HCT116 (cell line): ENCODE measurements around the gene ATF6B. TPM values are rescaled to one million over a fixed set of nuclear protein-coding genes. Genes with fewer than 3 reads are reported as not detected.

ENCODE experiments used
- ATAC-seq: fragments of 200-7000 bp; cut with Tn5 transposase; 2 replicates; pipeline ENCODE4 v1.9.1; 2020; ENCODE audit warnings: mild to moderate bottlenecking, moderate library complexity
- BruUV-seq: library from RNA; stranded (reverse); fragments of 400-500 nt; replicated peaks from 2 replicates; lab custom pipeline; 2021; lab: Mats Ljungman, UMichigan
- CTCF ChIA-PET: fragments of 300-600 bp; sonication (Branson Sonifier 250); formaldehyde crosslinking; loops from one replicate; lab custom pipeline; 2021; ENCODE audit warnings: antibody characterized with exemption; lab: Charles Lee
- POLR2A ChIA-PET: fragments of 300-600, 350-600 bp; sonication (Branson Sonifier 250); formaldehyde crosslinking; loops from one replicate; lab custom pipeline; 2021; ENCODE audit warnings: antibody characterized with exemption; lab: Charles Lee
- RAD21 ChIA-PET, 2 experiments: fragments of 300-600 bp; sonication (Branson Sonifier 250); formaldehyde crosslinking; loops; one replicate each; lab custom pipeline; 2023; ENCODE audit warnings: low total read pairs in 2 of 2; ENCODE audit not compliant: uncharacterized antibody in 2 of 2, unreplicated experiment in 2 of 2, low non-redundant PET in 1 of 2; lab: Charles Lee
- DNase-seq: peaks from one replicate; pipeline ENCODE4 v3.0.0-alpha.2; 2010; ENCODE audit warnings: low read depth, low spot score
- H2AFZ ChIP-seq: fragments of 200-600 bp; shearing (Covaris generic), sonication (generic); 2 replicates; pipeline ENCODE4 v1.6.1; 2017; ENCODE audit warnings: low read depth, mixed run types, mixed read lengths, antibody characterized with exemption, low read length; ENCODE audit not compliant: poor library complexity, severe bottlenecking
- H3K27ac ChIP-seq: 2 replicates; pipeline ENCODE4 v1.5.1; 2012; ENCODE audit warnings: low read depth, low read length
- H3K27me3 ChIP-seq: fragments of 200-600 bp; sonication (generic); 2 replicates; pipeline ENCODE4 v1.6.1; 2016; ENCODE audit warnings: mixed run types, low read length, mixed read lengths; ENCODE audit not compliant: insufficient read depth
- H3K36me3 ChIP-seq, 2 experiments: fragments of 200-500 bp in 1 of 2; fragments of 200-600 bp in 1 of 2; sonication (Bioruptor generic) in 1 of 2; sonication (generic) in 1 of 2; 2 replicates each; pipeline versions ENCODE4 v1.5.1 to v1.6.1; 2014 to 2016; ENCODE audit warnings: low read length in 2 of 2, inconsistent platforms in 1 of 2, mixed read lengths in 1 of 2, mixed run types in 1 of 2; ENCODE audit not compliant: insufficient read depth in 2 of 2, control insufficient read depth in 1 of 2
- H3K4me1 ChIP-seq, 2 experiments: fragments of 200-600 bp in 1 of 2; sonication (generic) in 1 of 2; 2 replicates each; pipeline versions ENCODE4 v1.5.1 to v1.6.1; 2012 to 2017; ENCODE audit warnings: low read length in 2 of 2, inconsistent platforms in 1 of 2, mild to moderate bottlenecking in 1 of 2, mixed read lengths in 1 of 2, mixed run types in 1 of 2, moderate library complexity in 1 of 2; ENCODE audit not compliant: insufficient read depth in 2 of 2, control insufficient read depth in 1 of 2
- H3K4me2 ChIP-seq: fragments of 200-600 bp; sonication (generic); 2 replicates; pipeline ENCODE4 v1.6.1; 2017; ENCODE audit warnings: mixed run types, low read length, mixed read lengths
- H3K4me3 ChIP-seq, 2 experiments: fragments of 200-600 bp in 1 of 2; sonication (generic) in 1 of 2; replicated peaks in 1 of 2; 2 replicates each; pipeline ENCODE4 v1.5.1; 2011 to 2016; ENCODE audit warnings: low read length in 2 of 2, control low read depth in 1 of 2, low read depth in 1 of 2, mild to moderate bottlenecking in 1 of 2, mixed read lengths in 1 of 2, mixed run types in 1 of 2
- H3K79me2 ChIP-seq: fragments of 200-600 bp; sonication (generic); 2 replicates; pipeline ENCODE4 v1.6.1; 2017; ENCODE audit warnings: mild to moderate bottlenecking, mixed run types, low read length, moderate library complexity, mixed read lengths; ENCODE audit not compliant: insufficient read depth
- H3K9ac ChIP-seq: fragments of 200-600 bp; sonication (generic); 2 replicates; pipeline ENCODE4 v1.6.1; 2016; ENCODE audit warnings: low read length, mixed read lengths
- H3K9me2 ChIP-seq: fragments of 200-600 bp; sonication (generic), shearing (Covaris generic); 2 replicates; pipeline ENCODE4 v1.6.1; 2017; ENCODE audit warnings: mixed run types, mild to moderate bottlenecking, moderate library complexity; ENCODE audit not compliant: insufficient read depth
- H3K9me3 ChIP-seq, 2 experiments: fragments of 200-500 bp in 1 of 2; fragments of 200-600 bp in 1 of 2; sonication (Bioruptor generic) in 1 of 2; sonication (generic) in 1 of 2; 2 replicates each; pipeline ENCODE4 v1.6.1; 2014 to 2017; ENCODE audit warnings: low read length in 2 of 2, mixed read lengths in 2 of 2, inconsistent platforms in 1 of 2, low read depth in 1 of 2, mild to moderate bottlenecking in 1 of 2, mixed run types in 1 of 2, moderate library complexity in 1 of 2; ENCODE audit not compliant: control insufficient read depth in 1 of 2, insufficient read depth in 1 of 2
- H4K20me1 ChIP-seq: fragments of 200-600 bp; sonication (generic), shearing (Covaris generic); 2 replicates; pipeline ENCODE4 v1.6.1; 2017; ENCODE audit warnings: mixed run types, mild to moderate bottlenecking, moderate library complexity; ENCODE audit not compliant: insufficient read depth
- CBX3 ChIP-seq: IDR thresholded peaks from 2 replicates; pipeline ENCODE4 v1.6.1; 2012; ENCODE audit warnings: low read depth
- CEBPB ChIP-seq: IDR thresholded peaks from 2 replicates; pipeline ENCODE4 v1.6.1; 2012; ENCODE audit warnings: low read depth
- EZH2 ChIP-seq: fragments of 200-600 bp; sonication (generic); IDR thresholded peaks from 2 replicates; pipeline ENCODE4 v1.6.1; 2017; ENCODE audit warnings: antibody characterized with exemption, mixed run types
- EZH2phosphoT487 ChIP-seq: fragments of 200-600 bp; IDR thresholded peaks from 2 replicates; pipeline ENCODE4 v1.6.1; 2018; ENCODE audit warnings: antibody characterized with exemption, borderline replicate concordance
- FOSL1 ChIP-seq: IDR thresholded peaks from 2 replicates; pipeline ENCODE4 v1.6.1; 2012; ENCODE audit warnings: low read depth
- JUND ChIP-seq: IDR thresholded peaks from 2 replicates; pipeline ENCODE4 v1.6.1; 2012
- POLR2A ChIP-seq: IDR thresholded peaks from 2 replicates; pipeline ENCODE4 v1.7.0; 2011; ENCODE audit warnings: borderline replicate concordance; ENCODE audit not compliant: insufficient read depth, insufficient read length; ENCODE audit errors: extremely low read depth
- TCF7L2 ChIP-seq: IDR thresholded peaks from 2 replicates; pipeline ENCODE4 v1.7.0; 2011; ENCODE audit warnings: borderline replicate concordance, inconsistent platforms; ENCODE audit not compliant: insufficient read depth, insufficient read length; ENCODE audit errors: extremely low read depth
- ZFX ChIP-seq: fragments of 450-650 bp; IDR thresholded peaks from 2 replicates; pipeline ENCODE4 v1.6.1; 2017
- intact Hi-C: fragments of 100-400 bp; cut with micrococcal nuclease; formaldehyde crosslinking; loops from 2 replicates; pipeline ENCODE4 v1.10.0; 2022
- total RNA-seq: library from RNA; stranded (reverse); gene quantifications from one replicate; pipeline ENCODE4 v1.2.1, GENCODE V29; 2021; ENCODE audit not compliant: unreplicated experiment

Gene ATF6B
- total RNA-seq, 1 experiment from 2014 or later = 63.9 TPM

- CTCF ChIA-PET = no interaction called here
- intact Hi-C loops = no loop called here
- Histone ChIP-seq H4K20me1 (no peaks in the 10 kb centered on the region), H3K36me3 (peaks cover 15 to 17% of the 10 kb centered on the region in 2 experiments; a peak in 3 of 4 replicates), H3K4me1 (peaks cover 5 to 14% of the 10 kb centered on the region in 2 experiments), H3K9ac (no peak overlapping the region), H3K27ac (no peak overlapping the region), H3K4me3 (no peak overlapping the region), H3K79me2 (peaks cover 16% of the 10 kb centered on the region), H2AFZ (no peak overlapping the region), H3K4me2 (no peak overlapping the region), H3K9me3 (no peaks in the 10 kb centered on the region), H3K27me3 (no peaks in the 10 kb centered on the region), H3K9me2 (no peaks in the 10 kb centered on the region)
- BruUV-seq = no TSS peak
- TF ChIP-seq JUND (no peak), EZH2phosphoT487 (no peak), ZFX (no peak), TCF7L2 (no peak), FOSL1 (no peak), CEBPB (no peak)
- POLR2A ChIA-PET = no interaction called here
- no peak for DNase-seq
- RAD21 ChIA-PET = no interaction called here
- ATAC-seq = no peak
These were observed 30.0 kb upstream of the ATF6B start for GRCh38 chr6:32158052-32158451.

- POLR2A ChIA-PET = no interaction called here
- intact Hi-C loops = no loop called here
- H3K9ac ChIP-seq = no peak overlapping the region
- TF ChIP-seq FOSL1 = no peak
- TF ChIP-seq CBX3 = no peak
- TF ChIP-seq EZH2 = no peak
- no peak for TF ChIP-seq POLR2A
- no peak for TF ChIP-seq CEBPB
- no peak for TF ChIP-seq TCF7L2
- TF ChIP-seq EZH2phosphoT487 = no peak
- BruUV-seq = no TSS peak
- H3K79me2 ChIP-seq = peaks cover 16% of the 10 kb centered on the region
- RAD21 ChIA-PET = no interaction called here
- H3K4me3 ChIP-seq = no peak overlapping the region
- H3K4me1 ChIP-seq = peaks cover 12 to 25% of the 10 kb centered on the region in 2 experiments
- no peaks in the 10 kb centered on the region for H3K9me2 ChIP-seq
- ATAC-seq (no peak), DNase-seq (no peak)
- H3K9me3 ChIP-seq = no peaks in the 10 kb centered on the region
- H3K36me3 ChIP-seq = peaks cover 15 to 17% of the 10 kb centered on the region in 2 experiments; a peak in 3 of 4 replicates
- no peak overlapping the region for H2AFZ ChIP-seq
- no peak overlapping the region for H3K4me2 ChIP-seq
- H3K27ac ChIP-seq = no peak overlapping the region
- no peaks in the 10 kb centered on the region for H4K20me1 ChIP-seq
- H3K27me3 ChIP-seq = no peaks in the 10 kb centered on the region
- CTCF ChIA-PET = no interaction called here
These were observed 28.8 kb upstream of the ATF6B start for GRCh38 chr6:32156891-32157290.
